Measurements from ENCODE around the gene FOXP1. TPM values are rescaled to one million over a fixed set of nuclear protein-coding genes. Genes with fewer than 3 reads are reported as not detected.

Gene FOXP1
- total RNA-seq, 1 experiment from 2014 or later, result 2.9 TPM

- Histone ChIP-seq H3K4me3 (ENCODE audit: low read depth in 2 of 2, low read length in 2 of 2) (no peak overlapping the region), H3K36me3 (ENCODE audit: control insufficient read depth, insufficient read depth, low read length) (no peaks in the 10 kb centered on the region), H3K27me3 (ENCODE audit: control insufficient read depth, insufficient read depth, low read length) (no peaks in the 10 kb centered on the region), H3K27ac (ENCODE audit: low read length) (no peak overlapping the region), H3K9me3 (ENCODE audit: control insufficient read depth, insufficient read depth, low read depth, low read length) (no peaks in the 10 kb centered on the region), H3K4me1 (ENCODE audit: control insufficient read depth, insufficient read depth, low read length) (no peaks in the 10 kb centered on the region)
- in situ Hi-C loops (cut with HindIII; ENCODE audit: low pct_unique_long_range_greater_than_20kb, low sequenced_read_pairs), result no loop called here
- ATAC-seq (no peak), DNase-seq (ENCODE audit: low read depth, low spot score) (no peak)
- intact Hi-C loops (cut with micrococcal nuclease; ENCODE audit: unreplicated experiment), result no loop called here
- TF ChIP-seq SIN3A (IDR thresholded peaks at IDR 0.05; ENCODE audit: borderline replicate concordance, insufficient read depth, low read depth, low read length) (no peak), TCF7L2 (IDR thresholded peaks at IDR 0.05; ENCODE audit: low read depth, low read length) (no peak), POLR2AphosphoS5 (IDR thresholded peaks at IDR 0.05; ENCODE audit: low read depth, low read length) (no peak), REST (IDR thresholded peaks at IDR 0.05; ENCODE audit: insufficient read depth in 1 of 2, low read depth in 2 of 2, low read length in 1 of 2) (no peak), CTCF (IDR thresholded peaks at IDR 0.05) (no peak)
- ChIA-PET POLR2A (no interaction called here), CTCF (no interaction called here)
- no TSS peak for BruUV-seq (replicated peaks)
Observed at GRCh38 chr3:71430941-71431552, 152.5 kb downstream of the FOXP1 start.

- Histone ChIP-seq H3K36me3 (ENCODE audit: control insufficient read depth, insufficient read depth, low read length) (no peaks in the 10 kb centered on the region), H3K27me3 (ENCODE audit: control insufficient read depth, insufficient read depth, low read length) (no peaks in the 10 kb centered on the region), H3K4me1 (ENCODE audit: control insufficient read depth, insufficient read depth, low read length) (no peaks in the 10 kb centered on the region), H3K4me3 (ENCODE audit: low read depth in 2 of 2, low read length in 2 of 2) (no peak overlapping the region), H3K27ac (ENCODE audit: low read length) (no peak overlapping the region), H3K9me3 (ENCODE audit: control insufficient read depth, insufficient read depth, low read depth, low read length) (no peaks in the 10 kb centered on the region)
- in situ Hi-C loops (cut with HindIII; ENCODE audit: low pct_unique_long_range_greater_than_20kb, low sequenced_read_pairs) (no loop called here), intact Hi-C loops (cut with micrococcal nuclease; ENCODE audit: unreplicated experiment) (no loop called here)
- BruUV-seq (replicated peaks), result no TSS peak
- ChIA-PET CTCF (no interaction called here), POLR2A (no interaction called here)
- no peak for ATAC-seq
- TF ChIP-seq POLR2AphosphoS5 (IDR thresholded peaks at IDR 0.05; ENCODE audit: low read depth, low read length) (no peak), CTCF (IDR thresholded peaks at IDR 0.05) (no peak), REST (IDR thresholded peaks at IDR 0.05; ENCODE audit: insufficient read depth in 1 of 2, low read depth in 2 of 2, low read length in 1 of 2) (no peak), TCF7L2 (IDR thresholded peaks at IDR 0.05; ENCODE audit: low read depth, low read length) (no peak), SIN3A (IDR thresholded peaks at IDR 0.05; ENCODE audit: borderline replicate concordance, insufficient read depth, low read depth, low read length) (no peak)
- DNase-seq (ENCODE audit: low read depth, low spot score), result no peak
Observed at GRCh38 chr3:71429597-71429988, 153.9 kb downstream of the FOXP1 start.

All from Panc1 (cell line).